NCI-H510A treated with DMSO at 0.1 percent for 48 hours (cell line): ENCODE measurements around the gene URB1.
"Not testable (repeated sequence)": the region's sequence is repeated elsewhere in the genome, so short reads cannot be mapped to it uniquely, and the experiment has no call there.

Experiments
- DNase-seq: peaks from one replicate; lab custom pipeline; 2025; lab: John Stamatoyannopoulos, UW

URB1 gene

GRCh38 chr21:32377506-32377905 lies 15.3 kb downstream of the URB1 start:
- no peak for DNase-seq

GRCh38 chr21:32372755-32373154 lies 20.1 kb downstream of the URB1 start:
- no peak for DNase-seq

GRCh38 chr21:32371913-32372314 lies 20.9 kb downstream of the URB1 start:
- DNase-seq: peak; percentile 23

GRCh38 chr21:32370998-32371766 lies 21.6 kb downstream of the URB1 start:
- DNase-seq: no peak

- DNase-seq: not testable (repeated sequence)
Measured at GRCh38 chr21:32368961-32369360, 23.9 kb downstream of the URB1 start.

GRCh38 chr21:32368386-32368785 lies 24.4 kb downstream of the URB1 start:
- DNase-seq: no peak

- no peak for DNase-seq
Measured at GRCh38 chr21:32367158-32367557, 25.7 kb downstream of the URB1 start.

- DNase-seq: no peak
Measured at GRCh38 chr21:32366191-32366590, 26.6 kb downstream of the URB1 start.

- no peak for DNase-seq
Measured at GRCh38 chr21:32364796-32365195, 28.0 kb downstream of the URB1 start.

- no peak for DNase-seq
Measured at GRCh38 chr21:32364387-32364786, 28.4 kb downstream of the URB1 start.

GRCh38 chr21:32360401-32360975 lies 32.3 kb downstream of the URB1 start:
- DNase-seq: peak; percentile 43

- no peak for DNase-seq
Measured at GRCh38 chr21:32359719-32360260, 33.0 kb downstream of the URB1 start.

- no peak for DNase-seq
Measured at GRCh38 chr21:32356874-32357395, 35.9 kb downstream of the URB1 start.

GRCh38 chr21:32353002-32353711 lies 39.7 kb downstream of the URB1 start:
- DNase-seq: no peak

- no peak for DNase-seq
Measured at GRCh38 chr21:32352526-32352925, 40.3 kb downstream of the URB1 start.

GRCh38 chr21:32351428-32351827 lies 41.4 kb downstream of the URB1 start:
- DNase-seq: no peak

GRCh38 chr21:32350981-32351380 lies 41.8 kb downstream of the URB1 start:
- DNase-seq: no peak

GRCh38 chr21:32350211-32350980 lies 42.4 kb downstream of the URB1 start:
- no peak for DNase-seq

GRCh38 chr21:32349333-32349944 lies 43.4 kb downstream of the URB1 start:
- no peak for DNase-seq

- DNase-seq: no peak
Measured at GRCh38 chr21:32348604-32349332, 44.0 kb downstream of the URB1 start.

GRCh38 chr21:32347977-32348376 lies 44.8 kb downstream of the URB1 start:
- no peak for DNase-seq
